IMR-90 (cell line): ENCODE data around the gene B3GALT4. TPM values are rescaled to one million over a fixed set of nuclear protein-coding genes. Genes with fewer than 3 reads are reported as not detected.

ENCODE experiments used
- ATAC-seq: fragments of 200-7000 bp; cut with Tn5 transposase; 2 replicates; pipeline ENCODE4 v1.9.1; 2020; ENCODE audit warnings: low read depth, mild to moderate bottlenecking, moderate library complexity
- BruUV-seq: library from RNA; stranded (reverse); fragments of 400-500 nt; replicated peaks from 2 replicates; lab custom pipeline; 2021; lab: Mats Ljungman, UMichigan
- CTCF ChIA-PET: fragments of 300-600 bp; formaldehyde crosslinking; extraction: SDS; loops from one replicate; lab custom pipeline; 2021; ENCODE audit warnings: antibody characterized with exemption; lab: Yijun Ruan, JAX
- POLR2A ChIA-PET: fragments of 300-600 bp; sonication (Branson Sonifier 250); formaldehyde crosslinking; loops from one replicate; lab custom pipeline; 2022; ENCODE audit warnings: antibody characterized with exemption; ENCODE audit not compliant: unreplicated experiment; lab: Charles Lee
- DNase-seq: peaks from one replicate; pipeline ENCODE4 v3.0.0; 2013
- H2AFZ ChIP-seq: replicated peaks from 2 replicates; pipeline ENCODE3; 2013; ENCODE audit warnings: low read length, mild to moderate bottlenecking; ENCODE audit not compliant: poor library complexity
- H2AK5ac ChIP-seq: 2 replicates; pipeline ENCODE4 v1.6.1; 2013; ENCODE audit warnings: low read depth, low read length, inconsistent platforms
- H2AK9ac ChIP-seq: replicated peaks from 2 replicates; pipeline ENCODE3; 2013; ENCODE audit warnings: mild to moderate bottlenecking, low read depth, low read length, moderate library complexity; ENCODE audit not compliant: poor library complexity
- H2BK120ac ChIP-seq: 2 replicates; pipeline ENCODE4 v1.6.1; 2013; ENCODE audit warnings: low read depth, low read length, inconsistent platforms
- H2BK15ac ChIP-seq: 3 replicates; pipeline ENCODE4 v1.6.1; 2013; ENCODE audit warnings: low read depth, low read length, inconsistent platforms
- H2BK20ac ChIP-seq: 2 replicates; pipeline ENCODE4 v1.6.1; 2013; ENCODE audit warnings: low read depth, mild to moderate bottlenecking, inconsistent platforms, low read length, moderate library complexity
- H2BK5ac ChIP-seq: 2 replicates; pipeline ENCODE4 v1.6.1; 2013; ENCODE audit warnings: mild to moderate bottlenecking, low read depth, low read length, inconsistent platforms; ENCODE audit not compliant: poor library complexity, severe bottlenecking
- H3K14ac ChIP-seq: replicated peaks from 2 replicates; pipeline ENCODE4 v1.6.1; 2013; ENCODE audit warnings: low read depth, low read length, inconsistent platforms
- H3K18ac ChIP-seq: 2 replicates; pipeline ENCODE4 v1.6.1; 2013; ENCODE audit warnings: low read depth, low read length, control low read depth
- H3K23ac ChIP-seq: 2 replicates; pipeline ENCODE4 v1.6.1; 2013; ENCODE audit warnings: low read depth, low read length, inconsistent platforms
- H3K27ac ChIP-seq: 2 replicates; pipeline ENCODE4 v1.5.1; 2013; ENCODE audit warnings: mild to moderate bottlenecking, control low read depth, low read length; ENCODE audit not compliant: insufficient read depth
- H3K27me3 ChIP-seq: 2 replicates; pipeline ENCODE4 v1.6.1; 2013; ENCODE audit warnings: low read length; ENCODE audit not compliant: control insufficient read depth, insufficient read depth
- H3K36me3 ChIP-seq: 2 replicates; pipeline ENCODE4 v1.6.1; 2013; ENCODE audit warnings: low read length, mixed read lengths; ENCODE audit not compliant: control insufficient read depth, insufficient read depth
- H3K4ac ChIP-seq: 2 replicates; pipeline ENCODE4 v1.6.1; 2013; ENCODE audit warnings: low read depth, low read length, inconsistent platforms
- H3K4me1 ChIP-seq: 2 replicates; pipeline ENCODE4 v1.6.1; 2013; ENCODE audit warnings: low read length, mixed read lengths; ENCODE audit not compliant: control insufficient read depth, insufficient read depth
- H3K4me2 ChIP-seq: 2 replicates; pipeline ENCODE4 v1.6.1; 2013; ENCODE audit warnings: low read depth, mild to moderate bottlenecking, control low read depth, low read length, moderate library complexity
- H3K4me3 ChIP-seq: 2 replicates; pipeline ENCODE4 v1.5.1; 2013; ENCODE audit warnings: low read depth, mild to moderate bottlenecking, control low read depth, low read length, moderate library complexity; ENCODE audit not compliant: insufficient read depth
- H3K56ac ChIP-seq: 2 replicates; pipeline ENCODE4 v1.6.1; 2013; ENCODE audit warnings: low read length, inconsistent platforms; ENCODE audit not compliant: insufficient read depth; ENCODE audit errors: extremely low read depth
- H3K79me1 ChIP-seq, 2 experiments: 2 replicates each; pipeline ENCODE4 v1.6.1; 2013; ENCODE audit warnings: low read length in 2 of 2, inconsistent platforms in 1 of 2, low read depth in 1 of 2
- H3K9ac ChIP-seq: 2 replicates; pipeline ENCODE4 v1.6.1; 2013; ENCODE audit warnings: low read depth, low read length, control low read depth
- H3K9me1 ChIP-seq: 2 replicates; pipeline ENCODE4 v1.6.1; 2013; ENCODE audit warnings: low read length, inconsistent platforms; ENCODE audit not compliant: insufficient read depth
- H3K9me3 ChIP-seq: 2 replicates; pipeline ENCODE4 v1.6.1; 2013; ENCODE audit warnings: low read length; ENCODE audit not compliant: control insufficient read depth, insufficient read depth
- H4K20me1 ChIP-seq: 2 replicates; pipeline ENCODE4 v1.6.1; 2013; ENCODE audit warnings: low read length, inconsistent platforms; ENCODE audit not compliant: insufficient read depth
- H4K5ac ChIP-seq: 2 replicates; pipeline ENCODE4 v1.6.1; 2013; ENCODE audit warnings: mild to moderate bottlenecking, low read depth, low read length, control low read depth
- H4K8ac ChIP-seq, 2 experiments: 2 replicates each; pipeline ENCODE4 v1.6.1; 2013; ENCODE audit warnings: low read depth in 2 of 2, low read length in 2 of 2, control low read depth in 1 of 2, inconsistent platforms in 1 of 2
- H4K91ac ChIP-seq: 2 replicates; pipeline ENCODE4 v1.6.1; 2013; ENCODE audit warnings: low read depth, low read length, inconsistent platforms; ENCODE audit not compliant: insufficient read depth
- CEBPB ChIP-seq: IDR thresholded peaks from 2 replicates; pipeline ENCODE4 v1.6.1; 2012; ENCODE audit warnings: low read depth, low read length, improper control_type of control experiment
- RFX5 ChIP-seq: IDR thresholded peaks from 2 replicates; pipeline ENCODE4 v1.8.0; 2012; ENCODE audit warnings: low read depth, mild to moderate bottlenecking, low read length, moderate library complexity
- SMC3 ChIP-seq: fragments of 150-350 bp; IDR thresholded peaks from 2 replicates; pipeline ENCODE4 v1.6.1; 2016; ENCODE audit warnings: low read depth, mild to moderate bottlenecking, antibody characterized with exemption, low read length, moderate library complexity
- WGBS, 2 experiments: methylation state at CpG; one replicate each; pipeline versions ENCODE4 v1.1.5 to v1.1.7; 2013; ENCODE audit warnings: missing lambda C conversion rate in 2 of 2; ENCODE audit not compliant: insufficient read length in 1 of 2; ENCODE audit errors: extremely low coverage in 2 of 2; 5-methylcytosine and 5-hydroxymethylcytosine counted together
- dilution Hi-C: fragments of 300-500 bp; cut with HindIII; formaldehyde crosslinking; loops from one replicate; pipeline ENCODE4 v1.14.3; 2018; ENCODE audit warnings: low sequenced_read_pairs; ENCODE audit not compliant: unreplicated experiment
- in situ Hi-C: fragments of 300-500 bp; cut with MboI; formaldehyde crosslinking; loops from 3 replicates; pipeline ENCODE4 v1.14.3; 2019; ENCODE audit warnings: low sequenced_read_pairs, inconsistent platforms, mixed read lengths
- intact Hi-C: fragments of 100-400 bp; cut with micrococcal nuclease; formaldehyde crosslinking; loops from 2 replicates; pipeline ENCODE4 v1.10.0; 2022
- polyA plus RNA-seq, 3 experiments: library from polyadenylated mRNA; depleted of rRNA; stranded (reverse); fragments of >200 nt; gene quantifications; 2 replicates each; pipeline ENCODE4 v1.2.3, GENCODE V29; 2012; ENCODE audit warnings: low replicate concordance in 1 of 3
- total RNA-seq: library from RNA; depleted of rRNA; stranded (reverse); fragments of >200 nt; gene quantifications from 2 replicates; pipeline ENCODE4 v1.2.3, GENCODE V29; 2012

The B3GALT4 gene
- total and polyA plus RNA-seq, 2 of the 4 experiments (the other 2 are of a cell fraction): 0.70 to 0.72 TPM

DNA sequence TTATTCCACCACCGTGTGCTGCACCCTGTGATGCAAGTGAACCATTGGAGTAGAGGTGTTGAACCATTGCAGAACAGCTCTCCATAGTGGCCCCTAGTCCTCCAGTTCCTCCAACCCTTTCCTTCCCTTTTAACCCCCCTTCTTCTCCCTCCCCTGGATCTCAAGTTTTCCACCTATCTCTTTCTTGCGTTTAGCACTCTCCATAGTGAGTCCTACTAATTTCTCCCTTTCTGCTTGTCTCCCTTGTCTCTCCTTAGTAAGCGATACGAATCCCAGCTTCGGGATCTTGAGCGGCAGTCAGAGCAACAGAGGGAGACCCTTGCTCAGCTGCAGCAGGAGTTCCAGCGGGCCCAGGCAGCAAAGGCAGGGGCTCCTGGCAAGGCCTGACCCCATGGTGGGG is 13.5 kb downstream of the B3GALT4 start:
- Histone ChIP-seq H3K9ac (no peak overlapping the region), H3K79me1 (peaks cover 27 to 53% of the 10 kb centered on the region in 2 experiments), H3K9me1 (peaks cover 3% of the 10 kb centered on the region; the same call in 1 of the 2 replicates), H3K4me1 (peaks cover 7% of the 10 kb centered on the region), H4K91ac (no peak overlapping the region), H4K8ac (peak overlapping the region; percentile 53 to 94; a peak in 2 of 4 replicates), H2BK15ac (no peak overlapping the region), H3K4me2 (peak overlapping the region; percentile 97; the same call in 1 of the 2 replicates), H2BK20ac (no peak overlapping the region), H3K36me3 (peaks cover 36% of the 10 kb centered on the region), H3K9me3 (no peaks in the 10 kb centered on the region), H3K4ac (no peak overlapping the region), H3K56ac (no peak overlapping the region), H3K14ac (no peak overlapping the region), H3K23ac (no peak overlapping the region), H2AK9ac (peak overlapping the region; percentile 91), H2BK5ac (no peak overlapping the region), H2BK120ac (no peak overlapping the region), H4K5ac (no peak overlapping the region), H2AK5ac (no peak overlapping the region), H2AFZ (no peak overlapping the region), H3K27me3 (no peaks in the 10 kb centered on the region), H3K4me3 (no peak overlapping the region), H3K27ac (no peak overlapping the region), H3K18ac (no peak overlapping the region), H4K20me1 (no peaks in the 10 kb centered on the region)
- CTCF ChIA-PET: no interaction called here
- dilution Hi-C loops (no loop called here), intact Hi-C loops (no loop called here), in situ Hi-C loops (no loop called here)
- WGBS, 2 experiments: 91% methylated on average over 4 of the region's 7 CpGs; no CpG with 5 or more reads in 1 of the 2 experiments
- ATAC-seq (no peak), DNase-seq (no peak)
- POLR2A ChIA-PET: no interaction called here
- TF ChIP-seq CEBPB: no peak
- no peak for TF ChIP-seq RFX5
- no peak for TF ChIP-seq SMC3
- BruUV-seq: no TSS peak
